Panc1 (cell line): ENCODE results near the gene FOCAD. TPM values are rescaled to one million over a fixed set of nuclear protein-coding genes. Genes with fewer than 3 reads are reported as not detected.

Source experiments
- ATAC-seq: fragments of 200-7000 bp; cut with Tn5 transposase; 2 replicates; pipeline ENCODE4 v1.9.1; 2020; ENCODE audit warnings: mild to moderate bottlenecking, moderate library complexity
- BruUV-seq: library from RNA; stranded (reverse); fragments of 400-500 nt; replicated peaks from 2 replicates; lab custom pipeline; 2021; lab: Mats Ljungman, UMichigan
- CTCF ChIA-PET: fragments of 300-600 bp; sonication (Branson Sonifier 250); formaldehyde crosslinking; loops from one replicate; lab custom pipeline; 2022; ENCODE audit warnings: antibody characterized with exemption; lab: Charles Lee
- POLR2A ChIA-PET: fragments of 300-600 bp; sonication (Branson Sonifier 250); formaldehyde crosslinking; loops from one replicate; lab custom pipeline; 2022; ENCODE audit warnings: antibody characterized with exemption; lab: Charles Lee
- DNase-seq: peaks from one replicate; pipeline ENCODE4 v3.0.0-alpha.2; 2010; ENCODE audit warnings: low read depth, low spot score
- H3K27ac ChIP-seq: 2 replicates; pipeline ENCODE4 v1.5.1; 2011; ENCODE audit warnings: mild to moderate bottlenecking, low read length, inconsistent platforms
- H3K27me3 ChIP-seq: fragments of 200-500 bp; sonication (Bioruptor generic); 2 replicates; pipeline ENCODE4 v1.6.0; 2014; ENCODE audit warnings: low read length, inconsistent platforms; ENCODE audit not compliant: control insufficient read depth, insufficient read depth
- H3K36me3 ChIP-seq: fragments of 200-500 bp; sonication (Bioruptor generic); 2 replicates; pipeline ENCODE4 v1.5.1; 2014; ENCODE audit warnings: inconsistent platforms, mild to moderate bottlenecking, low read length, moderate library complexity; ENCODE audit not compliant: control insufficient read depth, insufficient read depth
- H3K4me1 ChIP-seq: 2 replicates; pipeline ENCODE4 v1.5.1; 2011; ENCODE audit warnings: inconsistent platforms, mild to moderate bottlenecking, low read length, moderate library complexity; ENCODE audit not compliant: control insufficient read depth, insufficient read depth
- H3K4me3 ChIP-seq, 2 experiments: 2 replicates each; pipeline ENCODE4 v1.5.1; 2011 to 2012; ENCODE audit warnings: low read depth in 2 of 2, low read length in 2 of 2, mild to moderate bottlenecking in 2 of 2, inconsistent platforms in 1 of 2, moderate library complexity in 1 of 2
- H3K9me3 ChIP-seq: fragments of 200-500 bp; sonication (Bioruptor generic); 2 replicates; pipeline ENCODE4 v1.5.1; 2014; ENCODE audit warnings: low read depth, mild to moderate bottlenecking, inconsistent platforms, low read length, moderate library complexity; ENCODE audit not compliant: control insufficient read depth, insufficient read depth
- POLR2AphosphoS5 ChIP-seq: IDR thresholded peaks from 2 replicates; pipeline ENCODE4 v1.6.1; 2012; ENCODE audit warnings: mild to moderate bottlenecking, low read depth, low read length, moderate library complexity
- SIN3A ChIP-seq: IDR thresholded peaks from 2 replicates; pipeline ENCODE4 v1.6.1; 2012; ENCODE audit warnings: low read depth, mild to moderate bottlenecking, low read length, moderate library complexity, borderline replicate concordance; ENCODE audit not compliant: insufficient read depth
- TCF7L2 ChIP-seq: IDR thresholded peaks from 2 replicates; pipeline ENCODE4 v1.6.1; 2011; ENCODE audit warnings: mild to moderate bottlenecking, low read depth, low read length, inconsistent platforms
- in situ Hi-C: cut with HindIII; loops from 2 replicates; pipeline ENCODE4 v1.10.0; 2016; ENCODE audit warnings: low sequenced_read_pairs, low pct_unique_long_range_greater_than_20kb
- intact Hi-C: fragments of 100-400 bp; cut with micrococcal nuclease; formaldehyde crosslinking; loops from one replicate; pipeline ENCODE4 v1.10.0; 2022; ENCODE audit not compliant: unreplicated experiment
- total RNA-seq: library from RNA; stranded (reverse); gene quantifications from one replicate; pipeline ENCODE4 v1.2.1, GENCODE V29; 2021; ENCODE audit not compliant: unreplicated experiment
- TF ChIP-seq, protein P1 (sequence below), 2 experiments: IDR thresholded peaks; 2 replicates each; pipeline ENCODE4 v1.6.1; 2011 to 2012; ENCODE audit warnings: low read depth in 2 of 2, control low read depth in 1 of 2, low read length in 1 of 2, mild to moderate bottlenecking in 1 of 2, moderate library complexity in 1 of 2; ENCODE audit not compliant: insufficient read depth in 1 of 2
- TF ChIP-seq, protein P2 (sequence below): fragments of 450-650 bp; IDR thresholded peaks from 2 replicates; pipeline ENCODE4 v1.5.1; 2017; ENCODE audit warnings: mild to moderate bottlenecking

The FOCAD gene
- total RNA-seq, 1 experiment from 2014 or later: 9.8 TPM

DNA sequence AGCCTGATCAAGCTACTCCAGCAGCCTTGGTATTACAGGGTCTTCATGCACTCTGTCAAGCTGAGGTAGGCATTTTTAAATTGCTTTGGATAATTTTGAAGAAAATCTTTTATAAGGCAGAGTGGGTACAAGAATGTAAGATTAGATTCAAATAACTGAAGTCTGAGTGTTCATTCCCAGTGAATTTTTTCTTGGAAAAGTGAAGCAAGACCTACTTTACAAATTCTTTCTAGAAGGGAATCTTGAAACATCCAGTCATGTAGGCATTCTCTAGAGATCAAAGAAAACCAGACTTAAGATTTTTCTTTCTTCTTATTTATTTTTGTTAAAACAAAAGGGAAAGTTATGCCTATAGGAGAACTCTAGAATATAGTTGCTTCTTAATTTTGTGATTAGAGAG is 139.0 kb downstream of the FOCAD start:
- H3K36me3 ChIP-seq: no peaks in the 10 kb centered on the region; the same call in 1 of the 2 replicates
- no TSS peak for BruUV-seq
- CTCF ChIA-PET: no interaction called here
- POLR2A ChIA-PET: no interaction called here
- no peak overlapping the region for H3K4me3 ChIP-seq
- no peaks in the 10 kb centered on the region for H3K27me3 ChIP-seq
- no peak overlapping the region for H3K27ac ChIP-seq
- no peak for TF ChIP-seq TCF7L2
- no peak for TF ChIP-seq POLR2AphosphoS5
- TF ChIP-seq, protein P1, sequence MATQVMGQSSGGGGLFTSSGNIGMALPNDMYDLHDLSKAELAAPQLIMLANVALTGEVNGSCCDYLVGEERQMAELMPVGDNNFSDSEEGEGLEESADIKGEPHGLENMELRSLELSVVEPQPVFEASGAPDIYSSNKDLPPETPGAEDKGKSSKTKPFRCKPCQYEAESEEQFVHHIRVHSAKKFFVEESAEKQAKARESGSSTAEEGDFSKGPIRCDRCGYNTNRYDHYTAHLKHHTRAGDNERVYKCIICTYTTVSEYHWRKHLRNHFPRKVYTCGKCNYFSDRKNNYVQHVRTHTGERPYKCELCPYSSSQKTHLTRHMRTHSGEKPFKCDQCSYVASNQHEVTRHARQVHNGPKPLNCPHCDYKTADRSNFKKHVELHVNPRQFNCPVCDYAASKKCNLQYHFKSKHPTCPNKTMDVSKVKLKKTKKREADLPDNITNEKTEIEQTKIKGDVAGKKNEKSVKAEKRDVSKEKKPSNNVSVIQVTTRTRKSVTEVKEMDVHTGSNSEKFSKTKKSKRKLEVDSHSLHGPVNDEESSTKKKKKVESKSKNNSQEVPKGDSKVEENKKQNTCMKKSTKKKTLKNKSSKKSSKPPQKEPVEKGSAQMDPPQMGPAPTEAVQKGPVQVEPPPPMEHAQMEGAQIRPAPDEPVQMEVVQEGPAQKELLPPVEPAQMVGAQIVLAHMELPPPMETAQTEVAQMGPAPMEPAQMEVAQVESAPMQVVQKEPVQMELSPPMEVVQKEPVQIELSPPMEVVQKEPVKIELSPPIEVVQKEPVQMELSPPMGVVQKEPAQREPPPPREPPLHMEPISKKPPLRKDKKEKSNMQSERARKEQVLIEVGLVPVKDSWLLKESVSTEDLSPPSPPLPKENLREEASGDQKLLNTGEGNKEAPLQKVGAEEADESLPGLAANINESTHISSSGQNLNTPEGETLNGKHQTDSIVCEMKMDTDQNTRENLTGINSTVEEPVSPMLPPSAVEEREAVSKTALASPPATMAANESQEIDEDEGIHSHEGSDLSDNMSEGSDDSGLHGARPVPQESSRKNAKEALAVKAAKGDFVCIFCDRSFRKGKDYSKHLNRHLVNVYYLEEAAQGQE (IDR thresholded peaks at IDR 0.05; ENCODE audit: insufficient read depth in 1 of 2, low read depth in 2 of 2, low read length in 1 of 2): no peak
- TF ChIP-seq, protein P2, sequence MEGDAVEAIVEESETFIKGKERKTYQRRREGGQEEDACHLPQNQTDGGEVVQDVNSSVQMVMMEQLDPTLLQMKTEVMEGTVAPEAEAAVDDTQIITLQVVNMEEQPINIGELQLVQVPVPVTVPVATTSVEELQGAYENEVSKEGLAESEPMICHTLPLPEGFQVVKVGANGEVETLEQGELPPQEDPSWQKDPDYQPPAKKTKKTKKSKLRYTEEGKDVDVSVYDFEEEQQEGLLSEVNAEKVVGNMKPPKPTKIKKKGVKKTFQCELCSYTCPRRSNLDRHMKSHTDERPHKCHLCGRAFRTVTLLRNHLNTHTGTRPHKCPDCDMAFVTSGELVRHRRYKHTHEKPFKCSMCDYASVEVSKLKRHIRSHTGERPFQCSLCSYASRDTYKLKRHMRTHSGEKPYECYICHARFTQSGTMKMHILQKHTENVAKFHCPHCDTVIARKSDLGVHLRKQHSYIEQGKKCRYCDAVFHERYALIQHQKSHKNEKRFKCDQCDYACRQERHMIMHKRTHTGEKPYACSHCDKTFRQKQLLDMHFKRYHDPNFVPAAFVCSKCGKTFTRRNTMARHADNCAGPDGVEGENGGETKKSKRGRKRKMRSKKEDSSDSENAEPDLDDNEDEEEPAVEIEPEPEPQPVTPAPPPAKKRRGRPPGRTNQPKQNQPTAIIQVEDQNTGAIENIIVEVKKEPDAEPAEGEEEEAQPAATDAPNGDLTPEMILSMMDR: no peak
- no peak for TF ChIP-seq SIN3A
- DNase-seq (no peak), ATAC-seq (no peak)
- H3K9me3 ChIP-seq: no peaks in the 10 kb centered on the region
- no peaks in the 10 kb centered on the region for H3K4me1 ChIP-seq
- in situ Hi-C loops (no loop called here), intact Hi-C loops (no loop called here)

DNA sequence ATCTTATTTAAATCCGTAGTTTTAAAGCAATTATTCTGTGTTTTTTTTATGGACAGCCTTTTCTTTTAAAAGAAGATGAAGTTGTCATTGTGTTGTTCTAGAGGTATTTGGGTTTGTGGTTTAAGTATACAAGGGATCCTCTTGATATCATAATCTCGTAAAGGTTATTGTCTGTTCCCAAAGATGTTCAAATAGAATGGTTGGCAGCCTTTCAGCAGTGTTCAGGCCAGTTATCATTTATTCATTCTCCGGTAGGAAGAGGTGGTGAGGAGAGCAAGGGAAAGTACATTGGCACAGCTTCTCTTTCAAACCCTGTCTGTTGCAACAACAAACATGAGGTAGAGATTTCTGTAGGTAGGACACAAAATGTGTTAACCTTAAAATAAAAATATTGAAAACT is 147.0 kb downstream of the FOCAD start:
- TF ChIP-seq SIN3A: no peak
- TF ChIP-seq, protein P1 (IDR thresholded peaks at IDR 0.05; ENCODE audit: insufficient read depth in 1 of 2, low read depth in 2 of 2, low read length in 1 of 2): no peak
- TF ChIP-seq TCF7L2: no peak
- no peak for TF ChIP-seq POLR2AphosphoS5
- TF ChIP-seq, protein P2: no peak
- in situ Hi-C loops: no loop called here
- H3K4me1 ChIP-seq: no peaks in the 10 kb centered on the region
- intact Hi-C loops: no loop called here
- no TSS peak for BruUV-seq
- ATAC-seq (no peak), DNase-seq (no peak)
- H3K27me3 ChIP-seq: no peaks in the 10 kb centered on the region
- no peak overlapping the region for H3K4me3 ChIP-seq
- CTCF ChIA-PET: no interaction called here
- no peaks in the 10 kb centered on the region for H3K36me3 ChIP-seq
- POLR2A ChIA-PET: no interaction called here
- no peaks in the 10 kb centered on the region for H3K9me3 ChIP-seq
- no peak overlapping the region for H3K27ac ChIP-seq
